Activated CD4-positive, alpha-beta T cell treated with anti-CD3 and anti-CD28 coated beads, Interleukin-2, amount 50 U/mL, for 1 hour (primary cell): Measurements from ENCODE around the gene CCDC171.
"Not testable (repeated sequence)": the region's sequence is repeated elsewhere in the genome, so short reads cannot be mapped to it uniquely, and the experiment has no call there.

Source experiments
- DNase-seq: peaks from one replicate; pipeline ENCODE4 v3.0.0-alpha.2; 2020

CCDC171 gene

GRCh38 chr9:15552636-15553527, at the start of gene CCDC171:
CCDC171 (plus strand) TSS chr9:15553043; CDS start chr9:15564089, 11,046 bp downstream.
- DNase-seq, result peak; percentile 80

- DNase-seq, result no peak
Measured at GRCh38 chr9:15505921-15506320, 46.9 kb upstream of the CCDC171 start.

- peak; percentile 58 for DNase-seq
Measured at GRCh38 chr9:15509931-15510788, 42.7 kb upstream of the CCDC171 start.

GRCh38 chr9:15510789-15511575, 41.9 kb upstream of the CCDC171 start, which contains the start of gene PSIP1:
PSIP1 (minus strand) TSS chr9:15510970; CDS start chr9:15510188, 782 bp downstream.
- DNase-seq, result peak; percentile 80

GRCh38 chr9:15512204-15512603, 40.6 kb upstream of the CCDC171 start:
- DNase-seq, result no peak

GRCh38 chr9:15512889-15513288, 40.0 kb upstream of the CCDC171 start:
- DNase-seq, result no peak

- no peak for DNase-seq
Measured at GRCh38 chr9:15513335-15513734, 39.5 kb upstream of the CCDC171 start.

GRCh38 chr9:15519831-15520230, 33.0 kb upstream of the CCDC171 start:
- no peak for DNase-seq

- no peak for DNase-seq
Measured at GRCh38 chr9:15521254-15521653, 31.6 kb upstream of the CCDC171 start.

- DNase-seq, result no peak
Measured at GRCh38 chr9:15522130-15522755, 30.6 kb upstream of the CCDC171 start.

- no peak for DNase-seq
Measured at GRCh38 chr9:15524845-15525455, 27.9 kb upstream of the CCDC171 start.

- DNase-seq, result no peak
Measured at GRCh38 chr9:15525958-15526357, 26.9 kb upstream of the CCDC171 start.

GRCh38 chr9:15527035-15527434, 25.8 kb upstream of the CCDC171 start:
- DNase-seq, result not testable (repeated sequence)

- DNase-seq, result no peak
Measured at GRCh38 chr9:15529566-15530324, 23.1 kb upstream of the CCDC171 start.

- no peak for DNase-seq
Measured at GRCh38 chr9:15531380-15531779, 21.5 kb upstream of the CCDC171 start.

- no peak for DNase-seq
Measured at GRCh38 chr9:15541872-15542271, 11.0 kb upstream of the CCDC171 start.

- no peak for DNase-seq
Measured at GRCh38 chr9:15542624-15543023, 10.2 kb upstream of the CCDC171 start.

GRCh38 chr9:15543047-15543813, 9.6 kb upstream of the CCDC171 start:
- DNase-seq, result no peak

GRCh38 chr9:15549611-15550010, 3.2 kb upstream of the CCDC171 start:
- DNase-seq, result no peak

GRCh38 chr9:15553528-15553898, 670 bp downstream of the CCDC171 start:
- no peak for DNase-seq
